GM23248 (cell line): Measurements from ENCODE around the gene MT1A.

Source experiments
- EZH2 ChIP-seq: fragments of 200-600 bp; sonication (generic); IDR thresholded peaks from 2 replicates; pipeline ENCODE4 v1.6.1; 2018; ENCODE audit warnings: antibody characterized with exemption, mild to moderate bottlenecking; ENCODE audit not compliant: insufficient read depth, poor library complexity, severe bottlenecking
- EZH2phosphoT487 ChIP-seq: fragments of 200-600 bp; sonication (generic); IDR thresholded peaks from 2 replicates; pipeline ENCODE4 v1.6.1; 2018; ENCODE audit warnings: antibody characterized with exemption, moderate library complexity, mild to moderate bottlenecking, low read depth; ENCODE audit not compliant: insufficient read depth

GRCh38 chr16:56632848-56633365 is 5.6 kb upstream of the MT1A start:
- no peak for TF ChIP-seq EZH2
- TF ChIP-seq EZH2phosphoT487: no peak
